Epithelial cell of proximal tubule (primary cell): ENCODE data around the gene PTPRN2. TPM values are rescaled to one million over a fixed set of nuclear protein-coding genes. Genes with fewer than 3 reads are reported as not detected.
"Not testable (repeated sequence)": the region's sequence is repeated elsewhere in the genome, so short reads cannot be mapped to it uniquely, and the experiment has no call there.

Experiments
- DNase-seq: peaks from one replicate; pipeline ENCODE4 v3.0.0-alpha.2; 2011; ENCODE audit warnings: low read depth
- H3K4me3 ChIP-seq: 2 replicates; pipeline ENCODE4 v1.5.1; 2011; ENCODE audit warnings: low read depth, mild to moderate bottlenecking, low read length
- CTCF ChIP-seq: conservative IDR thresholded peaks from 2 replicates; pipeline ENCODE4 v1.5.1; 2012; ENCODE audit warnings: low read depth, mild to moderate bottlenecking, low read length
- total RNA-seq: library from RNA; depleted of rRNA; stranded (reverse); fragments of >200 nt; gene quantifications from 2 replicates; pipeline ENCODE4 v1.2.3, GENCODE V29; 2015

PTPRN2 gene
- total RNA-seq, 1 donor from 2014 or later, result 2.8 TPM

DNA sequence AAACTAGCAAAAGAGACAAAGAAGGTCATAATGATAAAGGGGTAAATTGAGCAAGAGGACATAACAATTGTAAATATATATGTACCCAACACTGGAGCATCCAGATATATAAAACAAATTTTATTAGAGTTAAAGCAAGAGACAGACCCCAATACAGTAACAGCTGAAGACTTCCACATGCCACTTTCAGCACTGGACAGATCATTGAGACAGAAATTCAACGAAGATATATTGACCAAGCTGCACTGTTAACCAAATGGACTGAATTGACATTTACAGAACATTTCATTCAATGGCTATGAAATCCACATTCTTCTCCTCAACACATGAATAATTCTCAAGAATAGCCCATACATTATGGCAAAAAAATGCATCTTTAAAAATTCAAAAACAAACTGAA is 378.2 kb downstream of the PTPRN2 start:
- no peak for DNase-seq
- no peak overlapping the region for H3K4me3 ChIP-seq
- TF ChIP-seq CTCF, result no peak

- no peak overlapping the region for H3K4me3 ChIP-seq
- no peak for DNase-seq
- no peak for TF ChIP-seq CTCF
Observed at GRCh38 chr7:158206341-158206740, 381.3 kb downstream of the PTPRN2 start.

GRCh38 chr7:158204453-158204852 is 383.2 kb downstream of the PTPRN2 start:
- DNase-seq, result no peak
- no peak overlapping the region for H3K4me3 ChIP-seq
- TF ChIP-seq CTCF, result no peak

DNA sequence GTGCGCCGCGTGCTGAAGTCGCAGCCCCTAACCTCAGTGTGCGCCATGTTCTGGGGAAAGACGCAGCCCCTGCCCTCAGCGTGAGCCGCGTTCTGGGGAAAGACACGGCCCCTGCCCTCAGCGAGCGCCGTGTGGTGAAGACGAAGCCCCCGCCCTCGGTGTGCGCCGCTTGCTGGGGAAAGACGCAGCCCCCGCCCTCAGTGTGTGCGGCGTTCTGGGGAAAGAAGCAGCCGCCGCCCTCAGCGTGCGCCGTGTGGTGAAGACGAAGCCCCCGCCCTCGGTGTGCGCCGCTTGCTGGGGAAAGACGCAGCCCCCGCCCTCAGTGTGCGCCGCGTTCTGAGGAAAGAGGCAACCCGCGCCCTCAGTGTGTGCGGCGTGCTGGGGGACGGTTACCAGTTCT is 383.7 kb downstream of the PTPRN2 start:
- DNase-seq, H3K4me3 ChIP-seq: not testable (repeated sequence)

DNA sequence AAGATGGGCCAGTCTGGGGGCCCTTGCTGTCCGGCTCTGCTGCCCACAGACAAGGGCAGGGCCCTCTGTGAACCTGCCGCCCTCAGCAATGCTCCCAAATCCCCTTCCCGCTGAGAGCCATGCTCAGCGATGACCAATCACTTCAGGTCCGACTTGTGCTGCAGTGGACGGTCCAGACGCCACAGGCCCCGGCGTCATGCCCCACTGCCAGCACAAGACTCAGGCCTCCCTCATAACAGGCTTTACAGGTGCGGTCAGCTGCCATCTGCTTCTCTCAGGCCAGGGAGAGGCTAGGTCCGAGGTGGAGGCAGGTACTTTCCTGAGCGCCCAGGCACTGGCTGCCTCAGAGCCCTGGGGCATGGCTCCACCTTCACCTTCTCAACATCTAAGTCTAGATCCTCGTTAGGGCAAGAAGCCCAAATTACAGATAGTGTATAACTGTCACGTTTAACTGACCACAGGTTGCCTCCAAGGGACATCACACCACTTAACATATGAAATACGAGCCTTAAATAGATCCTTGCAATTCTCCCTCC is 393.2 kb downstream of the PTPRN2 start:
- TF ChIP-seq CTCF, result no peak
- no peak for DNase-seq

GRCh38 chr7:158193446-158193845 is 394.2 kb downstream of the PTPRN2 start:
- no peak for TF ChIP-seq CTCF
- H3K4me3 ChIP-seq, result no peak overlapping the region
- no peak for DNase-seq

More for the DNA sequence above, 393.2 kb downstream of the PTPRN2 start:
- no peak overlapping the region for H3K4me3 ChIP-seq

DNA sequence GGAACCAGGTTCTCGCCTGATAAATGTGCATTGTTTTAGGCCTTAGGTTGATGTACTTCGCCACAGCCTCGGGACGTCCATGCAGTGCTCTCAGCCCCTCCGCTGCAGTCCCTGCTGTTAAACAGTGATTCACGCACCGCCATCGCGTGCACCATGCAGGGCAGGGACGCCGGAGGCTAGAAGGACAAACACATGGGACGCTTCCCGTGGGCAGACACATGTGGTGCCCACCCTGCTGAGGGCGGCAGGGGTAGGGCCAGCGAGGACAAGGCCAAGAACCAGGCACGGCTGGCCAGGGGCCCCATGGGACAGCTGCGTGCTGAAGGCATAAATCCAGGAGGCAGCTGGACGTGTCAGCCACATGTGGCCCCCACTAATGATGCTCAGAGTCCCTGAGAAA is 394.7 kb downstream of the PTPRN2 start:
- H3K4me3 ChIP-seq, result no peak overlapping the region
- no peak for DNase-seq
- TF ChIP-seq CTCF, result no peak
